Spleen (tissue), 7 donors: ENCODE results near the gene ENC1.

Experiments
- POLR2A ChIP-seq, 3 donors: fragments of 450-650 bp; IDR thresholded peaks; one replicate each; pipeline ENCODE4 v1.5.1; 2017; ENCODE audit warnings: antibody characterized with exemption in 3 of 3, mild to moderate bottlenecking in 1 of 3
- POLR2AphosphoS5 ChIP-seq, 3 donors: sonication (generic); formaldehyde crosslinking; IDR thresholded peaks; one replicate each; pipeline ENCODE4 v1.5.1; 2017; ENCODE audit warnings: antibody characterized with exemption in 3 of 3
- TF ChIP-seq, protein P1 (sequence below), 11 experiments: fragments of 200-600 bp in 7 of 11; fragments of 450-650 bp in 4 of 11; sonication (generic) in 4 of 11; IDR thresholded peaks in 8 of 11; conservative IDR thresholded peaks in 3 of 11; 1 replicate in 7 of 11; 2 replicates in 4 of 11; pipeline versions ENCODE4 v1.4.0 to v1.8.0; 2016 to 2021; ENCODE audit warnings: antibody characterized with exemption in 11 of 11, inconsistent platforms in 4 of 11, mild to moderate bottlenecking in 1 of 11
- donor health status: DM: no; HTN: no; CAD: no; lungs with moderate emphysema.
- donor health status: DM: no; HTN: no; CAD: no.
- donor health status: DM: no; HTN: no; CAD: no.

DNA sequence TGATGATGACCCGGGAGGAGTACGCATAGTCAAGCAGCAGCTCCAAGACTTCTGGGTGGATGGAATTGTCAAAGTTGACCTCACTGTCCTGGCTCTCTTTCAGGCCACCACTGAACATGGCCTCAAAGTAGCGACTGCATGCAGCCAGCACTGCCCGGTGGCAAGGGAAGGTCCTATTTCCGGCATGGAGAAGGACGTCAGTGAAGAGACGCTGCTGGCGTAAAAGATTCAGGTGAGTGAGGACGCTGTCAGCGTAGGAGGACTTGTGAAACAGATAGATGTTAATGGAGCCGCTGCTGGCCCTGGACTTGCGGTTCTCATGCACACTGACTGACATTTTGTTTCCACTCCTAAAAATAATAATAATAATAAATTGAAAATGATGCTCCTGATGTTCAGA lies 4.4 kb downstream of the ENC1 start:
- TF ChIP-seq POLR2A (IDR thresholded peaks at IDR 0.05) (no peak), POLR2AphosphoS5 (IDR thresholded peaks at IDR 0.05) (no peak)
- TF ChIP-seq, protein P1, sequence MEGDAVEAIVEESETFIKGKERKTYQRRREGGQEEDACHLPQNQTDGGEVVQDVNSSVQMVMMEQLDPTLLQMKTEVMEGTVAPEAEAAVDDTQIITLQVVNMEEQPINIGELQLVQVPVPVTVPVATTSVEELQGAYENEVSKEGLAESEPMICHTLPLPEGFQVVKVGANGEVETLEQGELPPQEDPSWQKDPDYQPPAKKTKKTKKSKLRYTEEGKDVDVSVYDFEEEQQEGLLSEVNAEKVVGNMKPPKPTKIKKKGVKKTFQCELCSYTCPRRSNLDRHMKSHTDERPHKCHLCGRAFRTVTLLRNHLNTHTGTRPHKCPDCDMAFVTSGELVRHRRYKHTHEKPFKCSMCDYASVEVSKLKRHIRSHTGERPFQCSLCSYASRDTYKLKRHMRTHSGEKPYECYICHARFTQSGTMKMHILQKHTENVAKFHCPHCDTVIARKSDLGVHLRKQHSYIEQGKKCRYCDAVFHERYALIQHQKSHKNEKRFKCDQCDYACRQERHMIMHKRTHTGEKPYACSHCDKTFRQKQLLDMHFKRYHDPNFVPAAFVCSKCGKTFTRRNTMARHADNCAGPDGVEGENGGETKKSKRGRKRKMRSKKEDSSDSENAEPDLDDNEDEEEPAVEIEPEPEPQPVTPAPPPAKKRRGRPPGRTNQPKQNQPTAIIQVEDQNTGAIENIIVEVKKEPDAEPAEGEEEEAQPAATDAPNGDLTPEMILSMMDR (IDR thresholded peaks at IDR 0.05 in 8 of 11, conservative IDR thresholded peaks at IDR 0.05 in 3 of 11), result no peak
